DND-41 (cell line): ENCODE measurements around the gene EN1.

Experiments used
- EZH2 ChIP-seq: IDR thresholded peaks from 3 replicates; pipeline ENCODE4 v1.6.1; 2012; ENCODE audit warnings: borderline replicate concordance, low read depth, mild to moderate bottlenecking, moderate library complexity, low read length, inconsistent platforms; ENCODE audit not compliant: severe bottlenecking
- TF ChIP-seq, protein P1 (sequence below): IDR thresholded peaks from 2 replicates; pipeline ENCODE4 v1.5.1; 2012; ENCODE audit warnings: borderline replicate concordance, low read length, moderate library complexity, mild to moderate bottlenecking; ENCODE audit not compliant: poor library complexity, severe bottlenecking; ENCODE audit errors: extremely low read depth

DNA sequence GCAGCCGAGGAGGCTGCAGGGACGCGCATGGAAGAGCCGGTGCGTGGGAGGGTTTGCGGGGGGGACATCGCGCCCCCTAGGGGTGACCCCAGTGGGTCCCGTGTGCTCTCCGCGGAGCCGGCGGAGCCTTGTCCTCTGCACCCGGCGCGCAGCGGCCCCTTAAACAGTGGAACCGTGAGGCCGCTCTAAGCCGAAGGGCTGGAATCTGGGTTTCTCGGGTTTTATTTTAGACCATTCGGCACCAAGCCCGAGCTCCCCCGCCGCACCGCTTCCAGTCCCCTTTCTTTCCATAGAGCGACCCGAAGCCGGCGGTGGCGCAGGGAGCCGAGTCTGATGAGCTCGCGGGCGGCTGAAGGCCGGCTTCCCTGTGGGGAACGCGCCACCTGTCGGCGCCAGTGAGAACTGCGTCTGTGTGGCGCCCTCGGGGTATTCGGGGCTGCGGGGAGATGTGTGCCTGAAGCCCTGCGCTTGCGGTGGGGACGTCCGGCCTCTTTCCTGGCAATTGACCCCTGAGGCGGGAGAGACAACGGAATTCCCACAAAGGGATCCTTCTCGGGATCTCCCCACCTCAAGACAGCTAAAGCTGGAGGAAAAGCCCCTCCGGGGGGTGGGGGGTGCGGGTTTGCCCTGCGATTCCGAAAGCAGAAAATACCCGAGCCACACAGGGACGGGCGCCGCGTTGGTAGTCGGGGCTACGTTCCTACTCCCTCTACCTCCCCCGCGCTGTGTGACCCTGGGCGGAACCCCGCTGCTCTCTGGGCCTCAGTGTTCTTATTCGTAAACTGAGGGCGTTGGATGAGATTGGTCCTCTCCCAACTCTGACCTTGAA, 8.2 kb upstream of the EN1 start:
- TF ChIP-seq, protein P1, sequence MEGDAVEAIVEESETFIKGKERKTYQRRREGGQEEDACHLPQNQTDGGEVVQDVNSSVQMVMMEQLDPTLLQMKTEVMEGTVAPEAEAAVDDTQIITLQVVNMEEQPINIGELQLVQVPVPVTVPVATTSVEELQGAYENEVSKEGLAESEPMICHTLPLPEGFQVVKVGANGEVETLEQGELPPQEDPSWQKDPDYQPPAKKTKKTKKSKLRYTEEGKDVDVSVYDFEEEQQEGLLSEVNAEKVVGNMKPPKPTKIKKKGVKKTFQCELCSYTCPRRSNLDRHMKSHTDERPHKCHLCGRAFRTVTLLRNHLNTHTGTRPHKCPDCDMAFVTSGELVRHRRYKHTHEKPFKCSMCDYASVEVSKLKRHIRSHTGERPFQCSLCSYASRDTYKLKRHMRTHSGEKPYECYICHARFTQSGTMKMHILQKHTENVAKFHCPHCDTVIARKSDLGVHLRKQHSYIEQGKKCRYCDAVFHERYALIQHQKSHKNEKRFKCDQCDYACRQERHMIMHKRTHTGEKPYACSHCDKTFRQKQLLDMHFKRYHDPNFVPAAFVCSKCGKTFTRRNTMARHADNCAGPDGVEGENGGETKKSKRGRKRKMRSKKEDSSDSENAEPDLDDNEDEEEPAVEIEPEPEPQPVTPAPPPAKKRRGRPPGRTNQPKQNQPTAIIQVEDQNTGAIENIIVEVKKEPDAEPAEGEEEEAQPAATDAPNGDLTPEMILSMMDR, result no peak
- TF ChIP-seq EZH2, result no peak
